ENCODE data around the gene WFDC12.
"Not testable (repeated sequence)": the region's sequence is repeated elsewhere in the genome, so short reads cannot be mapped to it uniquely, and the experiment has no call there.

Gene WFDC12

DNA sequence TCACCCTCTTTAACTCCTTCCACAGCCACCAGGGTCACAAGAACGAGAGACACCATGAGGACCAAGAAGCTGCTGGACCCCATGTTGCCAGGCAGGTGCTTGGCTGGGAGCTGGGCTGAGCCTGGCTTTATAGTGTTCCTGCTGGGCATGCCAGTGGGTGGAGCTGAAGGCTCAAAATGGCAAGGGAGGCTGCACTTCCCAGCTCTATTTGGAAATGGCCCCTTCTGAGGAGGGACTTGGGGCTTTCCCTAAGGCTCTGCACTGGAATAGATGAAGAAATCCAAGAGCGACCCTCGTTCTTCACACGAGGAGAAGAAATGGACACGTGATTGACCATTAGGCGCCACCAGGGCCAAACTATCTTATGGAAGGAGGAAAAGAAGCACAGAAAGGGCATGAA, at the start of gene WFDC12:
Gene WFDC12 (minus strand): TSS at position 101 of the 400 bp plus-strand sequence. CDS start 18 bp downstream, at position 83.
- DNase-seq (ENCODE audit: extremely low spot score, insufficient read length, low read depth) (no peak), FAIRE-seq (no peak)

DNA sequence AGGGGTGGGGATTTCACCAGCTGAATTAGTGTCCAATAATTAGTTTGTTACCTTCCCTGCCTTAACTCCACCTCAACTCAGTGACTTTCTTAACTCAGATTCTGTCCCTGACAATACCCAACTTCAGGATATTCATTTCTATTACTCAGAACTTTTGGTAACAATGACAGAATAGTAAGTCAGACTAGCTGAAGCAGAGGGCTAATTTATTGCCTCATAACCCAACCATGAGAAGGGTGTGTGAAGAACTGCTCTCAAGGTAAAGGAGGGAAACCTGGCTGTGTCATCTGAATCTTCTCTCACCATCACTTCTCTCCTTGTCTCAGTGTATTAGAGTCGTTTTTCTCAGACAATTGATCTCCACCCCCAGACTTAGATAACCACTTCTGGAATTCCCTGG, 49.3 kb upstream of the WFDC12 start:
- DNase-seq (ENCODE audit: extremely low spot score, insufficient read length, low read depth): no peak
- FAIRE-seq: no peak

DNA sequence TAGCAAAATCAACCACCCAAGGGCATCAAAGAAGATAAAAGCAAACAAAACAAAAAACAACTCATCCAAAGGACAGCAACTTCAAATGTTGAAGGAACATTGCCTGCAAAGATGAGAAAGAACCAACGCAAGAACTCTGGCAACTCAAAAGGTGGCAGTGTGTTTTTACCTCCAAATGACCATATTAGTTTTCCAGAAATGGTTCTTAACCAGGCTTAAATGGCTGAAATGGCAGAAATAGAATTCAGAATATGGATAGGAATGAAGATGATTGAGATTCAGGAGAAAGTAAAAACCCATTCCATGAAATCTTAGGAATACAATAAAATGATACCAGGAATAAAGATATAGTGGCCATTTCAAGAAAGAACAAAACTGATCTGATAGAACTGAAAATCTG, 40.6 kb upstream of the WFDC12 start:
- DNase-seq (ENCODE audit: extremely low spot score, insufficient read length, low read depth) (no peak), FAIRE-seq (no peak)

- FAIRE-seq (no peak), DNase-seq (ENCODE audit: extremely low spot score, insufficient read length, low read depth) (no peak)
These were observed 39.0 kb upstream of the WFDC12 start for GRCh38 chr20:45163083-45163803.

DNA sequence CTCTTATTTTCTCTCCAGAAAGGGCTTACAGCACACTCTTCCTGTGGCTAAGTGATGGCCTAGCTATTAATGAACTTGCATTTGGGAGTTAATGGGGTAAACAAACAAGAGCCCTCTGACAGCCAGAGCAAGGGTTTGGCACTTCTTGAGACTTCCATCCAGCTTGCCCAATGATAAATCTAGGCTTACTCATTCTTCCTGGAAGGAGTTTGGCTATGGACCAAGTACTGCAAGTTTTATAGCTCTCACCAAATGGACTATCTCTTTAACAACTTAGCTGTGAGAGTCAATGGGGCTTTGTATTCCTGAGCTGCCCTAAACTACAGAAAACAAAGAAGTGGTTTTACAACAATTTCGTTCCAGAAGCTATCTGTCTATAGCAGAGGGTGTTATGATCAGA, 33.7 kb upstream of the WFDC12 start:
- FAIRE-seq (no peak), DNase-seq (ENCODE audit: extremely low spot score, insufficient read length, low read depth) (no peak)

DNA sequence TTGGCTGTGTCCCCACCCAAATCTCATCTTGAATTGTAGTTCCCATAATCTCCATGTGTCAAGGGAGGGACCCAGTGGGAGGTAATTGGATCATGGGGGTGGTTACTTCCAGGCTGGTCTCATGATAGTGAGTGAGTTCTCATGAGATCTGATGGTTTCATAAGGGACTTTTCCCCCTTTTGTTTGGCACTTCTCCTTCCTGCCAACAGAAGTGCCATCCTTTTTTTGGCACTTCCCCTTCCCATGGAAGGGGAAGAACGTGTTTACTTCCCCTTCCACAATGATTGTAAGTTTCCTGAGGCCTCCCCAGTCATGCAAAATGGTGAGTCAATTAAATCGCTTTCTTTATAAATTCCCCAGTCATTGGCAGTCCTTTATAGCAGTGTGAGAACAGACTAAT, 32.4 kb upstream of the WFDC12 start:
- DNase-seq (ENCODE audit: extremely low spot score, insufficient read length, low read depth) (no peak), FAIRE-seq (no peak)

- not testable (repeated sequence) for FAIRE-seq; DNase-seq (ENCODE audit: extremely low spot score, insufficient read length, low read depth)
These were observed 30.5 kb upstream of the WFDC12 start for GRCh38 chr20:45154794-45155193.

DNA sequence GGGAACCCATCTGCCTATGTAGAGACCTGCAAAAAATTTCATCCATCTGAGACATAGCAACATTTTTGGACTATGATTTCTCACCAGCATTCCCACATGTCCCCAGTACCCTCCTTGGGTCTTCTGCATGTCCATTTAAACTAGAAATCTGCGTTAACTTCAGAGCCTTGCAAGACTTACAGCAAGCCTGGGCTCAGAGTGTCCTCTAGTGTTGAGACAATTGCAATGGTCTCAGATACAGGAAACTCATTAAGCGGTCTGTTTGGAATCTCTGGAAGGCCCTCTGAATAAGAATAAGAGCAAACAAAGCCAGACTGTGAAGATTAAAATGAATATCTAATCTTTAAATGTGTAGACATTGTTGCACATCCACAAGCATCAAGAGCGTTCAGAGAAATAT, 29.9 kb upstream of the WFDC12 start:
- FAIRE-seq (no peak), DNase-seq (ENCODE audit: extremely low spot score, insufficient read length, low read depth) (no peak)

DNA sequence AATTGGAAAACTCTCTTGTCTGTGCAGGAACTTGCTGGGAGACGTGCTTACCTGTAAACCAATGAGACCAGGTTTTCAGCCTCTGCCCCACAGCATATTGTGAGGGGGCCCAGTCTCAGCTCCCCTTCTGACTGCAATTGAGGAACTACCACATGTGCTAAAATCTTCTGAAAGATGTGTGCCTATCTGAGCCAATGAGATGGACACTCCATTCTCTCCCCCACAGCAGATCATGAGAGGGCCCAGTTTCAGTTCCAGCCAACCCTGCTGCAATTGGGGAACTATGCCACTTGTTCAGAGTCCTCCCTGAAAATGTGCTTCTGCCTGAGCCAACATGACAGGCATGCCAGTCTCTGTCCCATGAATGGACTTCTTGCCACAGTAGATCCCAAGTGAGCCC, 29.5 kb upstream of the WFDC12 start:
- DNase-seq (ENCODE audit: extremely low spot score, insufficient read length, low read depth) (no peak), FAIRE-seq (no peak)

GRCh38 chr20:45153147-45153546, 28.9 kb upstream of the WFDC12 start:
- FAIRE-seq (no peak), DNase-seq (ENCODE audit: extremely low spot score, insufficient read length, low read depth) (no peak)

GRCh38 chr20:45152405-45152804, 28.1 kb upstream of the WFDC12 start:
- FAIRE-seq (no peak), DNase-seq (ENCODE audit: extremely low spot score, insufficient read length, low read depth) (no peak)

- FAIRE-seq: no peak
- DNase-seq (ENCODE audit: extremely low spot score, insufficient read length, low read depth): no peak
These were observed 24.8 kb upstream of the WFDC12 start for GRCh38 chr20:45149062-45149461.

DNA sequence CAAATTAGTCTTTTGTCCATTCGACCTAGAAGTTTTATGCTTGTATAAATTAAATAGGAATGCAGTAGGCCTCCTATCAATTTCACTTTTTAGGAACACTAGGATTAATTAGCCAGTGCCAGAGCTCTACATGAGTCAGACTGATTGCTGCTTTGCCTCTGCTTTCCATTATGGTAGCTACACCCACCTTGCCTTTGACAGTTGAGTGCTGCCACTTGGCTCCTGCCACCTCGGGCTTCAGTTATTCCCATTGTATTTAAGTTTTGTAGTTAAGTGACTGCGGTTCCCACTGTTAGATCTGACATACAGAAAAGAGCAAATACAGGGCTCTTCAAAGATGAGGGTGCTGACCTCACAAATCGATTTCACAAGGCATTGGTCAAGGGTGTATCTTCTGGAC, 16.6 kb upstream of the WFDC12 start:
- FAIRE-seq (no peak), DNase-seq (ENCODE audit: extremely low spot score, insufficient read length, low read depth) (no peak)

DNA sequence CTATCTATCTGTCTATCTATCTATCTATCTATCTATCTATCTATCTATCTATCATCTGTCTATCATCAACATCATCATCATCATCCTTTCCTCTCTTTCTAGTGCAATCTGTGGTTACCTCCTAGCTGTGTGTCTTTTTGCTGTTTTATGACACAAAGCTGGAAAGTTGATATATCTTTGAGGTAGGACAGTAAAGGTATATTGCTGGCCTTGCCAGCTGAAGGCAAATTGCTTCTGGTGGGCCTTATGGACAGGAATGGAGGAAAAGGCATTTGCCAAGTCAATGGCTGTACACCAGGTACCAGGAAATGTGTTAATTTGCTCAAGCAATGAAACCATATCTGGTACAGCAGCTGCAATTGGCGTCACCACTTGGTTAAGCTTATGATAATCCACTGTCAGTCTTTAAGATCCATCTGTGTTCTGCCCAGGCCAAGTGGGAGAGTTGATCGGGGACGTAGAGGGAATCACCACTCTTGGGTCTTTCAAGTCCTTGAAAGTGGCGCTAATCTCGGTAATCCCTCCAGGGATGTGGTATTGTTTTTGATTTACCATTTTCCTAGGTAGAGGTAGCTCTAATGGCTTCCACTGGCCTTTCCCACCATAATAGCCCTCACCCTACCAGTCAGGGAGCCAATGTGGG, 15.6 kb upstream of the WFDC12 start:
- FAIRE-seq; DNase-seq (ENCODE audit: extremely low spot score, insufficient read length, low read depth): not testable (repeated sequence)

DNA sequence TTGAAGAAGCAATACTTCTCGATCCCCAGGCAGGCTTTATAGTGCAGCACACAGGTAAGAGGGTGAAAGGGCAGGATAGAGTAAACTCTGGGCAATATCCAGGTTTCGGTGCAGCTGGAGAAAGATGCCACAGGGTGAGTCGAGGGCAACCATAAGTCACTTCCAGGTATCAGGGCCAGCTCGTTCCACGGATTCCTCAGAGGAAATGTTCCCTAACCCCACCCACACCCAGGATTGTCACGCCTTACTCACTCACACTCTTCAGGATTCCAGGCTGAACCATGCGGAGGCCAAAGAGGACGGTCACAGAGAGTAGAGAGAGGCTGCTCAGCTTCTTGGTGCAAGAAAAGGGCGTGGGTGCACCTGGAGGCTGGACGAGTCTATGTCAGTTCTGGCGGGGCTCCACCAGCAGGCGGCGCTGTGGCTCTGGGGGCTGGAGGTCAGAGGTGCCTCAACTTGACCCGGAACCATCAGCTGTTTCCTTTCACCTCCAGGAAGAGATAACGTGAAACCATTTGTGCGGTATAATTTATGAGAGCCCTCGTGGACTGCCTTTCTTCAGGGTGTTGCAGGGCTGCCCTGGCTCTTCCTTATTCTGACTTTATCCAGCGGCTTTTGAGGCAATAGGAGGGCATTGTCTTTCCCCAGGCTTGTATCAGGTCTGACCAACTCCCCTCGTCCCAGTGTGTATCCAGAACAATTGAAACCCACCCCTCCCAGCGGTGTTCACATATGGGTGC, 14.5 kb upstream of the WFDC12 start:
- FAIRE-seq (no peak), DNase-seq (ENCODE audit: extremely low spot score, insufficient read length, low read depth) (peak; percentile 12)

- FAIRE-seq: no peak
- no peak for DNase-seq (ENCODE audit: extremely low spot score, insufficient read length, low read depth)
These were observed 12.6 kb upstream of the WFDC12 start for GRCh38 chr20:45136911-45137310.

GRCh38 chr20:45128099-45128498, 3.8 kb upstream of the WFDC12 start:
- FAIRE-seq (no peak), DNase-seq (ENCODE audit: extremely low spot score, insufficient read length, low read depth) (no peak)

DNA sequence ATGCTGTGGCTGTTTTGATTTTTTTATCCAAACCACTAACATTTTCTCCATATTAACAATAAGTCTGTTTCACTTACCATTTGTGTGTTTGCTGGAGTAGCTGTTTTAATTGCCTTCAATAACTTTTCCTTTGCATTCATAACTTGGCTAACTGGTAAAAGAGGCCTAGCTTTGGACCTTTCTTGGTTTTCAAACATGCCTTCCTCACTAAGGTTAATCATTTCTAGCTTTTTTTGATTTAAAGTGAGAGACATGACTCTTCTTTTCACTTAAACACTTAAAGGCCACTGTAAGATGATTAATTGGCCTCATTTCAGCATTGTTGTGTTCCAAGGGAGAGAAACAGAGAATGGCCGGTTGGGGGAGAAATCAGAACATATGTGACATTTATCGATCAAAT, 2.9 kb downstream of the WFDC12 start:
- no peak for FAIRE-seq
- DNase-seq (ENCODE audit: extremely low spot score, insufficient read length, low read depth): no peak

DNA sequence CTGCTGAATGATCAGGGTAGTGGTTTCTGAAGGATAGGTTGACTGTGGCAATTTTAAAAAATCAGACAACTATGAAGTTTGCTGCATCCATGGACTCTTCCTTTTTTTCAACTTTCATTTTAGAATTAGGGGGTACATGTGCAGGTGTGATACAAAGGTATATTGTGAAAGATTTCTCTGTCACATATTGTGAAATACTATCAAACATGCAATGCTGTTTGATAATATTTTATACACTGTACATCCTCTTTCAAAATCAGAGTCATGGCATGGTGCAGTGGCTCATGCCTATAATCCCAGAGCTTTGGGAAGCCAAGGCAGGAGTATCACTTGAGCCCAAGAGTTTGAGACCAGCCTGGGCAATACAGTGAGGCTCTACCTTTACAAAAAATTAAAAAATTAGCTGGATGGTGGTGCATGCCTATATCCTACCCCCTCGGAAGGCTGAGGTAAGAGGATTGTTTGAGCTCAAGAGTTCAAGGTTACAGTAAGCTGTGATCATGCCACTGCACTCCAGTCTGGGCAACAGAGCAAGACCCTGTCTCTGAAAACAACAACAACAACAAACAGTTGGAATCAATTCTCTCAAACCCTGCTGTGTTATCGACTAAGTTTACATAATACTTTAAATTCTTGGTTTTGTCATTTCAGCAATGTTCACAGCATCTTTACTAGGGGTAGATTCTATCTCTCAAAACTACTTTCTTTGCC, 4.6 kb downstream of the WFDC12 start:
- no peak for DNase-seq (ENCODE audit: extremely low spot score, insufficient read length, low read depth)
- no peak for FAIRE-seq

- DNase-seq (ENCODE audit: extremely low spot score, insufficient read length, low read depth): no peak
- no peak for FAIRE-seq
These were observed 6.2 kb downstream of the WFDC12 start for GRCh38 chr20:45118028-45118427.

GRCh38 chr20:45117581-45117980, 6.7 kb downstream of the WFDC12 start:
- FAIRE-seq: no peak
- no peak for DNase-seq (ENCODE audit: extremely low spot score, insufficient read length, low read depth)
